Left lung (tissue), 10 donors: ENCODE data around the gene IL1B. TPM values are rescaled to one million over a fixed set of nuclear protein-coding genes. Genes with fewer than 3 reads are reported as not detected.
A peak's percentile ranks its signal among the peaks of the same experiment; 100 is the strongest.

Experiments used
- ATAC-seq: fragments of 200-7000 bp; cut with Tn5 transposase; one replicate; pipeline ENCODE4 v1.9.1; 2020; ENCODE audit warnings: moderate library complexity
- DNase-seq, 4 donors: peaks; one replicate each; pipeline ENCODE4 v3.0.0-alpha.2; 2013 to 2020
- H3K27ac ChIP-seq, 2 donors: fragments of 200-600 bp; sonication (generic) in 1 of 2; one replicate each; pipeline versions ENCODE4 v1.5.0 to v1.8.0; 2020 to 2021
- H3K27me3 ChIP-seq, 2 donors: fragments of 200-600 bp; sonication (generic) in 1 of 2; one replicate each; pipeline versions ENCODE4 v1.5.0 to v1.8.0; 2020 to 2021
- H3K36me3 ChIP-seq, 2 donors: fragments of 200-600 bp; sonication (generic) in 1 of 2; one replicate each; pipeline versions ENCODE4 v1.5.0 to v1.8.0; 2020 to 2021
- H3K4me1 ChIP-seq, 2 donors: fragments of 200-600 bp; one replicate each; pipeline ENCODE4 v1.8.0; 2021
- H3K4me3 ChIP-seq, 2 donors: fragments of 200-600 bp; sonication (generic) in 1 of 2; one replicate each; pipeline versions ENCODE4 v1.5.0 to v1.8.0; 2020 to 2021; ENCODE audit warnings: mild to moderate bottlenecking in 1 of 2
- H3K9me3 ChIP-seq, 2 donors: fragments of 200-600 bp; sonication (generic) in 1 of 2; one replicate each; pipeline versions ENCODE4 v1.5.0 to v1.8.0; 2020 to 2021
- intact Hi-C, 2 donors: fragments of 100-400 bp; cut with DNase I; formaldehyde crosslinking; loops; one replicate each; pipeline versions ENCODE4 v1.11.2 to v1.14.2; 2022
- polyA plus RNA-seq, 6 donors: library from polyadenylated mRNA; unstranded; fragments of 120-200 nt; gene quantifications; one replicate each; pipeline ENCODE4 v1.2.1, GENCODE V29; 2013; ENCODE audit not compliant: insufficient read length in 6 of 6
- total RNA-seq, 2 donors: library from RNA; stranded (reverse); fragmentation: NEBNext Ultra II Directional; extraction: Animal tissue kit (Norgen Biotek cat#: 25700); gene quantifications; one replicate each; pipeline ENCODE4 v1.2.1, GENCODE V29; 2021
- TF ChIP-seq, protein P1 (sequence below), 2 donors: fragments of 200-600 bp; sonication (generic) in 1 of 2; IDR thresholded peaks; one replicate each; pipeline versions ENCODE4 v1.5.0 to v1.8.0; 2021; ENCODE audit warnings: antibody characterized with exemption in 2 of 2
- donor health status: DM: no; HTN: yes; CAD: no.
- donor health status: DM: no; HTN: no; CAD: no.

IL1B gene
- total and polyA plus RNA-seq, 8 donors: 0.58 to 38.1 (median 2.2) TPM

DNA sequence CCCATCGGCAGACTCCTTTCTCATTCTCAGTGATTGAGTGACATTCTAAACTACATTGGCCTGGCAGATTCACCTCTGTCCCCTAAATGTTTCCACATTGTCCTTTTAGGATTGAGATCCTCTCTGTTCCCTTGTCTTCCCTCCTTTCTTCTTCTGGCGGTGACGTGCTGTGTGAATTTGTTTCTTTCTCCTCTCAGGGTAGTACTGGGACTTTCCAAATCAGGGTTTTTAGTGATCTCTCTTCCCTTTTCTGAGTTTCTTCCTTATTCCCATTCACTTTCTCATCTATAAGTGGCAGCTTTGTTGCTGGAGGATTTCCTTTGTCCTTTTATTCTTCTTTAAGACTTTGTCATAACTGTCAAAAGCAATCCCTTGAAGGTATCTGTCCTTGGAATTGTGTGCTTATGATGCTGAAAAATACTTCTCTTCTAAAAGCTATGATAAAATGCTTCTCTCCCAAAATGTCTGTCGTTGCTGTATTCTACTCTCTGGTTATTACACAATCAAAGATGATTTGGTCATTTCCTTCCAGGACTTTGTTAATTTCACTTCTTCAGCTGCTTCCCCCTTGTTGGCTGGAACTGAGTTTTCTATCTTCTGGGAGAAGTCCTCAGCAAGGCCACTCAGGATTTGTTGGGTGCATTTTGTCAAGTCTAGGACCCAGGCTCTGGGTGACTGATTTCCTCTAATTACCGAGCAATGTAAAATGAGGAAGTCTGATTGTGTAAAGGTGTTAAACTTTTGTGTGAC is 4.9 kb upstream of the IL1B start:
- H3K27ac ChIP-seq: peak overlapping the region in 1 of 2 donors; percentile 92
- intact Hi-C loops: no loop called here
- H3K27me3 ChIP-seq: no peaks in the 10 kb centered on the region
- TF ChIP-seq, protein P1, sequence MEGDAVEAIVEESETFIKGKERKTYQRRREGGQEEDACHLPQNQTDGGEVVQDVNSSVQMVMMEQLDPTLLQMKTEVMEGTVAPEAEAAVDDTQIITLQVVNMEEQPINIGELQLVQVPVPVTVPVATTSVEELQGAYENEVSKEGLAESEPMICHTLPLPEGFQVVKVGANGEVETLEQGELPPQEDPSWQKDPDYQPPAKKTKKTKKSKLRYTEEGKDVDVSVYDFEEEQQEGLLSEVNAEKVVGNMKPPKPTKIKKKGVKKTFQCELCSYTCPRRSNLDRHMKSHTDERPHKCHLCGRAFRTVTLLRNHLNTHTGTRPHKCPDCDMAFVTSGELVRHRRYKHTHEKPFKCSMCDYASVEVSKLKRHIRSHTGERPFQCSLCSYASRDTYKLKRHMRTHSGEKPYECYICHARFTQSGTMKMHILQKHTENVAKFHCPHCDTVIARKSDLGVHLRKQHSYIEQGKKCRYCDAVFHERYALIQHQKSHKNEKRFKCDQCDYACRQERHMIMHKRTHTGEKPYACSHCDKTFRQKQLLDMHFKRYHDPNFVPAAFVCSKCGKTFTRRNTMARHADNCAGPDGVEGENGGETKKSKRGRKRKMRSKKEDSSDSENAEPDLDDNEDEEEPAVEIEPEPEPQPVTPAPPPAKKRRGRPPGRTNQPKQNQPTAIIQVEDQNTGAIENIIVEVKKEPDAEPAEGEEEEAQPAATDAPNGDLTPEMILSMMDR (IDR thresholded peaks at IDR 0.05): no peak
- ATAC-seq: peak; percentile 31
- peaks cover 0 to 53% of the 10 kb centered on the region in 2 donors for H3K4me1 ChIP-seq
- no peaks in the 10 kb centered on the region for H3K36me3 ChIP-seq
- H3K9me3 ChIP-seq: no peaks in the 10 kb centered on the region
- no peak for DNase-seq
- no peak overlapping the region for H3K4me3 ChIP-seq

DNA sequence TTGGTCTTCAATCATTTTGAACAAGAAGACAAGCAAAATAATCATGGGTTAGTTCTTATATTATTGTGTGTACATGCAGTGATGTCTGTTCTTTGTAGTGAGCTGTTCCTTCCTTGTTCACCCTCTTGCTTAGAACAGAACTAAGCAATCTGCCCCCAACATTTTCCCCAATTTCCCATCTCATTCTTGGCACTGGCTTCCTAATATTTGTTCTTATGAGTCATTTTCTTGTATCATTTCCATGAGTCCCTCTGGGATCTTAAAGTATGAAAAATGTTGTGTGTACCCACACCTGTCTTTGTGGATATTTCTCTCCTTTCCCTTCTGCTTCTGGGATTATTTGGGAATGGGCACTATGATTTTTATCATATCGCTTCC is 3.5 kb upstream of the IL1B start:
- intact Hi-C loops: no loop called here
- TF ChIP-seq, protein P1 (IDR thresholded peaks at IDR 0.05): no peak
- peak overlapping the region in 1 of 2 donors; percentile 92 for H3K27ac ChIP-seq

GRCh38 chr2:112839407-112840067 is 3.0 kb upstream of the IL1B start:
- Histone ChIP-seq H3K27ac (peak overlapping the region in 1 of 2 donors; percentile 92), H3K4me1 (peaks cover 0 to 56% of the 10 kb centered on the region in 2 donors), H3K9me3 (no peaks in the 10 kb centered on the region), H3K36me3 (no peaks in the 10 kb centered on the region), H3K27me3 (no peaks in the 10 kb centered on the region), H3K4me3 (no peak overlapping the region)
- TF ChIP-seq, protein P1 (IDR thresholded peaks at IDR 0.05): no peak
- intact Hi-C loops: no loop called here
- ATAC-seq (peak; percentile 23), DNase-seq (no peak)

More for the DNA sequence above, 3.5 kb upstream of the IL1B start:
- no peaks in the 10 kb centered on the region for H3K36me3 ChIP-seq
- H3K4me1 ChIP-seq: peaks cover 0 to 53% of the 10 kb centered on the region in 2 donors
- ATAC-seq: no peak
- H3K27me3 ChIP-seq: no peaks in the 10 kb centered on the region
- DNase-seq: no peak
- no peak overlapping the region for H3K4me3 ChIP-seq
- no peaks in the 10 kb centered on the region for H3K9me3 ChIP-seq

GRCh38 chr2:112836163-112836560 is 417 bp downstream of the IL1B start:
- Histone ChIP-seq H3K4me3 (peak overlapping the region in 1 of 2 donors; percentile 42), H3K4me1 (peaks cover 0 to 77% of the 10 kb centered on the region in 2 donors), H3K27me3 (no peaks in the 10 kb centered on the region), H3K27ac (peak overlapping the region in 1 of 2 donors; percentile 72), H3K36me3 (peaks cover 0 to 22% of the 10 kb centered on the region in 2 donors), H3K9me3 (no peaks in the 10 kb centered on the region)
- ATAC-seq (no peak), DNase-seq (no peak)
- intact Hi-C loops: no loop called here
- TF ChIP-seq, protein P1 (IDR thresholded peaks at IDR 0.05): no peak

GRCh38 chr2:112835536-112836162 is 930 bp downstream of the IL1B start:
- no peak for ATAC-seq
- Histone ChIP-seq H3K4me1 (peaks cover 0 to 77% of the 10 kb centered on the region in 2 donors), H3K36me3 (peaks cover 0 to 27% of the 10 kb centered on the region in 2 donors), H3K4me3 (peak overlapping the region in 1 of 2 donors; percentile 42), H3K27me3 (no peaks in the 10 kb centered on the region), H3K9me3 (no peaks in the 10 kb centered on the region), H3K27ac (peak overlapping the region in 1 of 2 donors; percentile 72)
- no peak for DNase-seq
- TF ChIP-seq, protein P1 (IDR thresholded peaks at IDR 0.05): no peak
- intact Hi-C loops: no loop called here
